HG03097 (cell line): Measurements from ENCODE around the gene COL6A1.
"Not testable (repeated sequence)": the region's sequence is repeated elsewhere in the genome, so short reads cannot be mapped to it uniquely, and the experiment has no call there.

Source experiments
- ATAC-seq: cut with Tn5 transposase; IDR thresholded peaks from one replicate; pipeline ENCODE4 v1.9.1; 2021; ENCODE audit not compliant: unreplicated experiment, low FRiP score

The COL6A1 gene

GRCh38 chr21:46003575-46004007 lies 22.0 kb downstream of the COL6A1 start:
- ATAC-seq = no peak

GRCh38 chr21:46004168-46004861 lies 22.7 kb downstream of the COL6A1 start:
- no peak for ATAC-seq

- no peak for ATAC-seq
These were observed 23.5 kb downstream of the COL6A1 start for GRCh38 chr21:46005081-46005480.

GRCh38 chr21:46005481-46005881 lies 23.9 kb downstream of the COL6A1 start:
- no peak for ATAC-seq

GRCh38 chr21:46005894-46006546 lies 24.4 kb downstream of the COL6A1 start:
- ATAC-seq = not testable (repeated sequence)

GRCh38 chr21:46006547-46007491 lies 25.2 kb downstream of the COL6A1 start:
- ATAC-seq = no peak

- no peak for ATAC-seq
These were observed 25.9 kb downstream of the COL6A1 start for GRCh38 chr21:46007492-46007868.

GRCh38 chr21:46008893-46009621 lies 27.5 kb downstream of the COL6A1 start:
- ATAC-seq = no peak

GRCh38 chr21:46009951-46010705 lies 28.6 kb downstream of the COL6A1 start:
- ATAC-seq = no peak

GRCh38 chr21:46011267-46011967 lies 29.8 kb downstream of the COL6A1 start:
- ATAC-seq = no peak

GRCh38 chr21:46012154-46012553 lies 30.6 kb downstream of the COL6A1 start:
- no peak for ATAC-seq

- no peak for ATAC-seq
These were observed 33.3 kb downstream of the COL6A1 start for GRCh38 chr21:46014828-46015227.

GRCh38 chr21:46017148-46017547 lies 35.6 kb downstream of the COL6A1 start:
- ATAC-seq = no peak

- ATAC-seq = no peak
These were observed 36.1 kb downstream of the COL6A1 start for GRCh38 chr21:46017695-46018094.

- no peak for ATAC-seq
These were observed 37.0 kb downstream of the COL6A1 start for GRCh38 chr21:46018615-46019014.

GRCh38 chr21:46020581-46020980 lies 39.0 kb downstream of the COL6A1 start:
- ATAC-seq = no peak

GRCh38 chr21:46021398-46021797 lies 39.8 kb downstream of the COL6A1 start:
- no peak for ATAC-seq

- ATAC-seq = no peak
These were observed 40.5 kb downstream of the COL6A1 start for GRCh38 chr21:46021978-46022544.
